HEK293 (cell line): ENCODE data around the gene KRTCAP2.

ENCODE experiments used
- BCL11A ChIP-seq: fragments of 450-650 bp; formaldehyde crosslinking; IDR thresholded peaks from 2 replicates; pipeline ENCODE4 v1.5.1; 2016; ENCODE audit warnings: low read depth, missing biosample characterization, missing genetic modification characterization
- SP2 ChIP-seq: fragments of 450-650 bp; formaldehyde crosslinking; IDR thresholded peaks from 2 replicates; pipeline ENCODE4 v1.5.1; 2016; ENCODE audit warnings: missing biosample characterization, missing genetic modification characterization
- WT1 ChIP-seq: fragments of 450-650 bp; formaldehyde crosslinking; IDR thresholded peaks from 2 replicates; pipeline ENCODE4 v1.5.1; 2016; ENCODE audit warnings: missing biosample characterization, missing genetic modification characterization
- ZBTB20 ChIP-seq: fragments of 450-650 bp; formaldehyde crosslinking; IDR thresholded peaks from 2 replicates; pipeline ENCODE4 v1.5.1; 2016; ENCODE audit warnings: missing biosample characterization, missing genetic modification characterization
- ZFP69B ChIP-seq: fragments of 450-650 bp; formaldehyde crosslinking; IDR thresholded peaks from 2 replicates; pipeline ENCODE4 v1.5.1; 2016; ENCODE audit warnings: missing biosample characterization, missing genetic modification characterization
- ZNF211 ChIP-seq: fragments of 450-650 bp; formaldehyde crosslinking; IDR thresholded peaks from 2 replicates; pipeline ENCODE4 v1.5.1; 2016; ENCODE audit warnings: low read depth, missing biosample characterization, missing genetic modification characterization
- ZNF214 ChIP-seq: fragments of 450-650 bp; formaldehyde crosslinking; IDR thresholded peaks from 2 replicates; pipeline ENCODE4 v1.5.1; 2017; ENCODE audit warnings: missing biosample characterization, mild to moderate bottlenecking, missing genetic modification characterization, borderline replicate concordance
- ZNF266 ChIP-seq: fragments of 450-650 bp; formaldehyde crosslinking; IDR thresholded peaks from 2 replicates; pipeline ENCODE4 v1.5.1; 2016; ENCODE audit warnings: missing biosample characterization, missing genetic modification characterization, low read depth
- ZNF354C ChIP-seq: fragments of 450-650 bp; formaldehyde crosslinking; IDR thresholded peaks from 2 replicates; pipeline ENCODE4 v1.5.1; 2016; ENCODE audit warnings: missing biosample characterization, missing genetic modification characterization, low read depth, borderline replicate concordance
- ZNF423 ChIP-seq: fragments of 450-650 bp; formaldehyde crosslinking; IDR thresholded peaks from 2 replicates; pipeline ENCODE4 v1.5.1; 2016; ENCODE audit warnings: missing biosample characterization, missing genetic modification characterization
- ZNF501 ChIP-seq: fragments of 450-650 bp; formaldehyde crosslinking; IDR thresholded peaks from 2 replicates; pipeline ENCODE4 v1.5.1; 2016; ENCODE audit warnings: missing biosample characterization, missing genetic modification characterization
- ZNF626 ChIP-seq: fragments of 450-650 bp; sonication (Bioruptor Pico); formaldehyde crosslinking; IDR thresholded peaks from 2 replicates; pipeline ENCODE4 v1.5.1; 2018; ENCODE audit warnings: missing biosample characterization, missing genetic modification characterization, inconsistent platforms
- ZNF704 ChIP-seq: fragments of 450-650 bp; formaldehyde crosslinking; IDR thresholded peaks from 2 replicates; pipeline ENCODE4 v1.5.1; 2016; ENCODE audit warnings: missing biosample characterization, missing genetic modification characterization
- ZNF777 ChIP-seq: fragments of 450-650 bp; formaldehyde crosslinking; IDR thresholded peaks from 2 replicates; pipeline ENCODE4 v1.5.1; 2017; ENCODE audit warnings: missing biosample characterization, missing genetic modification characterization, borderline replicate concordance
- ZSCAN4 ChIP-seq: fragments of 450-650 bp; formaldehyde crosslinking; IDR thresholded peaks from 2 replicates; pipeline ENCODE4 v1.5.1; 2017; ENCODE audit warnings: missing biosample characterization, missing genetic modification characterization
- TF ChIP-seq, protein P1 (sequence below): fragments of 450-650 bp; formaldehyde crosslinking; IDR thresholded peaks from 2 replicates; pipeline ENCODE4 v1.5.1; 2016; ENCODE audit warnings: missing biosample characterization, missing genetic modification characterization, borderline replicate concordance
- TF ChIP-seq, protein P2 (sequence below): fragments of 450-650 bp; formaldehyde crosslinking; IDR thresholded peaks from 2 replicates; pipeline ENCODE4 v1.5.1; 2017; ENCODE audit warnings: missing biosample characterization, missing genetic modification characterization
- TF ChIP-seq, protein P3 (sequence below): fragments of 450-650 bp; formaldehyde crosslinking; IDR thresholded peaks from 2 replicates; pipeline ENCODE4 v1.5.1; 2017; ENCODE audit warnings: missing biosample characterization, mild to moderate bottlenecking, missing genetic modification characterization, moderate library complexity
- TF ChIP-seq, protein P4 (sequence below): fragments of 450-650 bp; formaldehyde crosslinking; IDR thresholded peaks from 2 replicates; pipeline ENCODE4 v1.5.1; 2016; ENCODE audit warnings: missing biosample characterization, missing genetic modification characterization
- TF ChIP-seq, protein P5 (sequence below): fragments of 450-650 bp; formaldehyde crosslinking; IDR thresholded peaks from 2 replicates; pipeline ENCODE4 v1.5.1; 2016; ENCODE audit warnings: missing biosample characterization, missing genetic modification characterization
- TF ChIP-seq, protein P6 (sequence below): fragments of 450-650 bp; IDR thresholded peaks from 2 replicates; pipeline ENCODE4 v1.5.1; 2018; ENCODE audit warnings: missing biosample characterization, mild to moderate bottlenecking, missing genetic modification characterization
- TF ChIP-seq, protein P7 (sequence below): fragments of 450-650 bp; formaldehyde crosslinking; IDR thresholded peaks from 2 replicates; pipeline ENCODE4 v1.5.1; 2017; ENCODE audit warnings: missing biosample characterization, missing genetic modification characterization

Gene KRTCAP2

GRCh38 chr1:155173478-155174323, 597 bp upstream of the KRTCAP2 start, which contains the start of gene TRIM46 (continued):
- no peak for TF ChIP-seq ZNF704 (tag by site-specific recombination)
- 0 out of 2 replicates have a peak, but pooled peaks have one; percentile 13 for TF ChIP-seq SP2 (tag by site-specific recombination)
- TF ChIP-seq ZNF626 (tag by site-specific recombination), result no peak
- TF ChIP-seq, protein P1, sequence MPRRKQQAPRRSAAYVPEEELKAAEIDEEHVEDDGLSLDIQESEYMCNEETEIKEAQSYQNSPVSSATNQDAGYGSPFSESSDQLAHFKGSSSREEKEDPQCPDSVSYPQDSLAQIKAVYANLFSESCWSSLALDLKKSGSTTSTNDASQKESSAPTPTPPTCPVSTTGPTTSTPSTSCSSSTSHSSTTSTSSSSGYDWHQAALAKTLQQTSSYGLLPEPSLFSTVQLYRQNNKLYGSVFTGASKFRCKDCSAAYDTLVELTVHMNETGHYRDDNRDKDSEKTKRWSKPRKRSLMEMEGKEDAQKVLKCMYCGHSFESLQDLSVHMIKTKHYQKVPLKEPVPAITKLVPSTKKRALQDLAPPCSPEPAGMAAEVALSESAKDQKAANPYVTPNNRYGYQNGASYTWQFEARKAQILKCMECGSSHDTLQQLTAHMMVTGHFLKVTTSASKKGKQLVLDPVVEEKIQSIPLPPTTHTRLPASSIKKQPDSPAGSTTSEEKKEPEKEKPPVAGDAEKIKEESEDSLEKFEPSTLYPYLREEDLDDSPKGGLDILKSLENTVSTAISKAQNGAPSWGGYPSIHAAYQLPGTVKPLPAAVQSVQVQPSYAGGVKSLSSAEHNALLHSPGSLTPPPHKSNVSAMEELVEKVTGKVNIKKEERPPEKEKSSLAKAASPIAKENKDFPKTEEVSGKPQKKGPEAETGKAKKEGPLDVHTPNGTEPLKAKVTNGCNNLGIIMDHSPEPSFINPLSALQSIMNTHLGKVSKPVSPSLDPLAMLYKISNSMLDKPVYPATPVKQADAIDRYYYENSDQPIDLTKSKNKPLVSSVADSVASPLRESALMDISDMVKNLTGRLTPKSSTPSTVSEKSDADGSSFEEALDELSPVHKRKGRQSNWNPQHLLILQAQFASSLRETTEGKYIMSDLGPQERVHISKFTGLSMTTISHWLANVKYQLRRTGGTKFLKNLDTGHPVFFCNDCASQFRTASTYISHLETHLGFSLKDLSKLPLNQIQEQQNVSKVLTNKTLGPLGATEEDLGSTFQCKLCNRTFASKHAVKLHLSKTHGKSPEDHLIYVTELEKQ (tag by site-specific recombination), result 0 out of 2 replicates have a peak, but pooled peaks have one; percentile 3
- TF ChIP-seq ZNF777, result peak; percentile 89
- TF ChIP-seq, protein P2, sequence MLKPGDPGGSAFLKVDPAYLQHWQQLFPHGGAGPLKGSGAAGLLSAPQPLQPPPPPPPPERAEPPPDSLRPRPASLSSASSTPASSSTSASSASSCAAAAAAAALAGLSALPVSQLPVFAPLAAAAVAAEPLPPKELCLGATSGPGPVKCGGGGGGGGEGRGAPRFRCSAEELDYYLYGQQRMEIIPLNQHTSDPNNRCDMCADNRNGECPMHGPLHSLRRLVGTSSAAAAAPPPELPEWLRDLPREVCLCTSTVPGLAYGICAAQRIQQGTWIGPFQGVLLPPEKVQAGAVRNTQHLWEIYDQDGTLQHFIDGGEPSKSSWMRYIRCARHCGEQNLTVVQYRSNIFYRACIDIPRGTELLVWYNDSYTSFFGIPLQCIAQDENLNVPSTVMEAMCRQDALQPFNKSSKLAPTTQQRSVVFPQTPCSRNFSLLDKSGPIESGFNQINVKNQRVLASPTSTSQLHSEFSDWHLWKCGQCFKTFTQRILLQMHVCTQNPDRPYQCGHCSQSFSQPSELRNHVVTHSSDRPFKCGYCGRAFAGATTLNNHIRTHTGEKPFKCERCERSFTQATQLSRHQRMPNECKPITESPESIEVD (tag by site-specific recombination), result no peak
- peak; percentile 30; the same call in 1 of the 2 replicates for TF ChIP-seq ZNF501
- TF ChIP-seq, protein P3, sequence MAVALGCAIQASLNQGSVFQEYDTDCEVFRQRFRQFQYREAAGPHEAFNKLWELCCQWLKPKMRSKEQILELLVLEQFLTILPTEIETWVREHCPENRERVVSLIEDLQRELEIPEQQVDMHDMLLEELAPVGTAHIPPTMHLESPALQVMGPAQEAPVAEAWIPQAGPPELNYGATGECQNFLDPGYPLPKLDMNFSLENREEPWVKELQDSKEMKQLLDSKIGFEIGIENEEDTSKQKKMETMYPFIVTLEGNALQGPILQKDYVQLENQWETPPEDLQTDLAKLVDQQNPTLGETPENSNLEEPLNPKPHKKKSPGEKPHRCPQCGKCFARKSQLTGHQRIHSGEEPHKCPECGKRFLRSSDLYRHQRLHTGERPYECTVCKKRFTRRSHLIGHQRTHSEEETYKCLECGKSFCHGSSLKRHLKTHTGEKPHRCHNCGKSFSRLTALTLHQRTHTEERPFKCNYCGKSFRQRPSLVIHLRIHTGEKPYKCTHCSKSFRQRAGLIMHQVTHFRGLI (tag by site-specific recombination), result peak; percentile 4; the same call in 1 of the 2 replicates
- TF ChIP-seq ZNF266 (tag by site-specific recombination), result no peak
- peak; percentile 86 for TF ChIP-seq ZNF423 (tag by site-specific recombination)
- TF ChIP-seq, protein P4, sequence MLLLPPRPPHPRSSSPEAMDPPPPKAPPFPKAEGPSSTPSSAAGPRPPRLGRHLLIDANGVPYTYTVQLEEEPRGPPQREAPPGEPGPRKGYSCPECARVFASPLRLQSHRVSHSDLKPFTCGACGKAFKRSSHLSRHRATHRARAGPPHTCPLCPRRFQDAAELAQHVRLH (tag by site-specific recombination), result no peak; the same call in 1 of the 2 replicates
- TF ChIP-seq, protein P5, sequence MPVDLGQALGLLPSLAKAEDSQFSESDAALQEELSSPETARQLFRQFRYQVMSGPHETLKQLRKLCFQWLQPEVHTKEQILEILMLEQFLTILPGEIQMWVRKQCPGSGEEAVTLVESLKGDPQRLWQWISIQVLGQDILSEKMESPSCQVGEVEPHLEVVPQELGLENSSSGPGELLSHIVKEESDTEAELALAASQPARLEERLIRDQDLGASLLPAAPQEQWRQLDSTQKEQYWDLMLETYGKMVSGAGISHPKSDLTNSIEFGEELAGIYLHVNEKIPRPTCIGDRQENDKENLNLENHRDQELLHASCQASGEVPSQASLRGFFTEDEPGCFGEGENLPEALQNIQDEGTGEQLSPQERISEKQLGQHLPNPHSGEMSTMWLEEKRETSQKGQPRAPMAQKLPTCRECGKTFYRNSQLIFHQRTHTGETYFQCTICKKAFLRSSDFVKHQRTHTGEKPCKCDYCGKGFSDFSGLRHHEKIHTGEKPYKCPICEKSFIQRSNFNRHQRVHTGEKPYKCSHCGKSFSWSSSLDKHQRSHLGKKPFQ (tag by site-specific recombination), result 0 out of 2 replicates have a peak, but pooled peaks have one; percentile 30
- peak; percentile 75 for TF ChIP-seq ZBTB20 (tag by site-specific recombination)
- no peak for TF ChIP-seq ZNF214 (tag by site-specific recombination)
- peak; percentile 36; the same call in 1 of the 2 replicates for TF ChIP-seq BCL11A (tag by site-specific recombination)
- TF ChIP-seq ZNF211 (tag by site-specific recombination), result no peak
- peak; percentile 67 for TF ChIP-seq WT1 (tag by site-specific recombination)
- TF ChIP-seq, protein P6, sequence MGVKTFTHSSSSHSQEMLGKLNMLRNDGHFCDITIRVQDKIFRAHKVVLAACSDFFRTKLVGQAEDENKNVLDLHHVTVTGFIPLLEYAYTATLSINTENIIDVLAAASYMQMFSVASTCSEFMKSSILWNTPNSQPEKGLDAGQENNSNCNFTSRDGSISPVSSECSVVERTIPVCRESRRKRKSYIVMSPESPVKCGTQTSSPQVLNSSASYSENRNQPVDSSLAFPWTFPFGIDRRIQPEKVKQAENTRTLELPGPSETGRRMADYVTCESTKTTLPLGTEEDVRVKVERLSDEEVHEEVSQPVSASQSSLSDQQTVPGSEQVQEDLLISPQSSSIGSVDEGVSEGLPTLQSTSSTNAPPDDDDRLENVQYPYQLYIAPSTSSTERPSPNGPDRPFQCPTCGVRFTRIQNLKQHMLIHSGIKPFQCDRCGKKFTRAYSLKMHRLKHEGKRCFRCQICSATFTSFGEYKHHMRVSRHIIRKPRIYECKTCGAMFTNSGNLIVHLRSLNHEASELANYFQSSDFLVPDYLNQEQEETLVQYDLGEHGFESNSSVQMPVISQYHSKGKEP (tag by site-specific recombination), result no peak
- no peak for TF ChIP-seq ZNF354C (tag by site-specific recombination)
- TF ChIP-seq ZFP69B (tag by site-specific recombination), result 0 out of 2 replicates have a peak, but pooled peaks have one; percentile 17
- TF ChIP-seq, protein P7, sequence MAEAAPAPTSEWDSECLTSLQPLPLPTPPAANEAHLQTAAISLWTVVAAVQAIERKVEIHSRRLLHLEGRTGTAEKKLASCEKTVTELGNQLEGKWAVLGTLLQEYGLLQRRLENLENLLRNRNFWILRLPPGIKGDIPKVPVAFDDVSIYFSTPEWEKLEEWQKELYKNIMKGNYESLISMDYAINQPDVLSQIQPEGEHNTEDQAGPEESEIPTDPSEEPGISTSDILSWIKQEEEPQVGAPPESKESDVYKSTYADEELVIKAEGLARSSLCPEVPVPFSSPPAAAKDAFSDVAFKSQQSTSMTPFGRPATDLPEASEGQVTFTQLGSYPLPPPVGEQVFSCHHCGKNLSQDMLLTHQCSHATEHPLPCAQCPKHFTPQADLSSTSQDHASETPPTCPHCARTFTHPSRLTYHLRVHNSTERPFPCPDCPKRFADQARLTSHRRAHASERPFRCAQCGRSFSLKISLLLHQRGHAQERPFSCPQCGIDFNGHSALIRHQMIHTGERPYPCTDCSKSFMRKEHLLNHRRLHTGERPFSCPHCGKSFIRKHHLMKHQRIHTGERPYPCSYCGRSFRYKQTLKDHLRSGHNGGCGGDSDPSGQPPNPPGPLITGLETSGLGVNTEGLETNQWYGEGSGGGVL, result peak; percentile 10; the same call in 1 of the 2 replicates
- 0 out of 2 replicates have a peak, but pooled peaks have one; percentile 1 for TF ChIP-seq ZSCAN4 (tag by site-specific recombination)
